ENCODE results near the gene HMX2.
"Not testable (repeated sequence)": the region's sequence is repeated elsewhere in the genome, so short reads cannot be mapped to it uniquely, and the experiment has no call there.

The HMX2 gene

GRCh38 chr10:123154711-123155505, 7.0 kb downstream of the HMX2 start:
- Histone ChIP-seq H3K4me3 (ENCODE audit: low read depth, low read length) (peak overlapping the region; percentile 89), H3K4me1 (ENCODE audit: control insufficient read depth, insufficient read depth, low read length) (peaks cover 29% of the 10 kb centered on the region), H3K27me3 (ENCODE audit: control insufficient read depth, insufficient read depth, low read length) (peaks cover 37% of the 10 kb centered on the region), H3K9ac (ENCODE audit: low read length) (peak overlapping the region; percentile 96), H3K36me3 (ENCODE audit: control insufficient read depth, insufficient read depth, low read length) (peaks cover 47% of the 10 kb centered on the region), H3K27ac (ENCODE audit: low read depth, low read length) (peak overlapping the region; percentile 70; the same call in 1 of the 2 replicates), H3K9me3 (ENCODE audit: control insufficient read depth, insufficient read depth, low read depth, low read length) (no peaks in the 10 kb centered on the region)

GRCh38 chr10:123156078-123156477, 8.1 kb downstream of the HMX2 start:
- Histone ChIP-seq H3K27ac (ENCODE audit: low read depth, low read length) (no peak overlapping the region), H3K9ac (ENCODE audit: low read length) (no peak overlapping the region), H3K4me1 (ENCODE audit: control insufficient read depth, insufficient read depth, low read length) (peaks cover 18% of the 10 kb centered on the region), H3K4me3 (ENCODE audit: low read depth, low read length) (peak overlapping the region; percentile 89; the same call in 1 of the 2 replicates), H3K9me3 (ENCODE audit: control insufficient read depth, insufficient read depth, low read depth, low read length) (no peaks in the 10 kb centered on the region), H3K36me3 (ENCODE audit: control insufficient read depth, insufficient read depth, low read length) (peaks cover 58% of the 10 kb centered on the region), H3K27me3 (ENCODE audit: control insufficient read depth, insufficient read depth, low read length) (peaks cover 25% of the 10 kb centered on the region)

DNA sequence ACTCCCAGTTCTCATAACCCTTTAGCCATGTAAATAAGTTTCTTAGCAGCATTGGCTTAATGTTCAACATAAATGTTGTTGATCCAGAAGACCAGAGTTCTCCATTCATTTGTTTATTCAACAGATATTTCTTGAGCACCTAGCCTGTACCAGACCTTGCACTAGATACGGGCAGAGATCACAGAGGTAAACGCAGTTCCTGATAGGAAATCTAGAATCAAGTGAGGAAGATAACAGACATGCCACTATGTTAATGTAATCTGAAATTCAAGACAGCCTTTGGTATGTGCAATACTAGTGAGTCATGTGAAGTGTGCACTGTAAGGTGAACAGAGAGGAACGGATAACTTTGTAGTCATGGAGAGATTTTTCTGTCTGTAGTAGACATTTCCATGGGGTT, 9.3 kb downstream of the HMX2 start:
- Histone ChIP-seq H3K4me3 (ENCODE audit: low read depth, low read length) (no peak overlapping the region), H3K36me3 (ENCODE audit: control insufficient read depth, insufficient read depth, low read length) (peaks cover 68% of the 10 kb centered on the region)

GRCh38 chr10:123158682-123159081, 10.7 kb downstream of the HMX2 start:
- Histone ChIP-seq H3K27me3 (ENCODE audit: control insufficient read depth, insufficient read depth, low read length) (no peaks in the 10 kb centered on the region), H3K27ac (ENCODE audit: low read depth, low read length) (no peak overlapping the region), H3K9ac (ENCODE audit: low read length) (no peak overlapping the region), H3K9me3 (ENCODE audit: control insufficient read depth, insufficient read depth, low read depth, low read length) (no peaks in the 10 kb centered on the region), H3K4me3 (ENCODE audit: low read depth, low read length) (no peak overlapping the region), H3K36me3 (ENCODE audit: control insufficient read depth, insufficient read depth, low read length) (peaks cover 83% of the 10 kb centered on the region), H3K4me1 (ENCODE audit: control insufficient read depth, insufficient read depth, low read length) (peaks cover 9% of the 10 kb centered on the region; the same call in 1 of the 2 replicates)

More for the DNA sequence above, 9.3 kb downstream of the HMX2 start:
- H3K9ac ChIP-seq (ENCODE audit: low read length), result no peak overlapping the region
- peaks cover 12% of the 10 kb centered on the region; the same call in 1 of the 2 replicates for H3K4me1 ChIP-seq (ENCODE audit: control insufficient read depth, insufficient read depth, low read length)
- no peaks in the 10 kb centered on the region for H3K9me3 ChIP-seq (ENCODE audit: control insufficient read depth, insufficient read depth, low read depth, low read length)
- H3K27ac ChIP-seq (ENCODE audit: low read depth, low read length), result no peak overlapping the region
- peaks cover 14% of the 10 kb centered on the region for H3K27me3 ChIP-seq (ENCODE audit: control insufficient read depth, insufficient read depth, low read length)

DNA sequence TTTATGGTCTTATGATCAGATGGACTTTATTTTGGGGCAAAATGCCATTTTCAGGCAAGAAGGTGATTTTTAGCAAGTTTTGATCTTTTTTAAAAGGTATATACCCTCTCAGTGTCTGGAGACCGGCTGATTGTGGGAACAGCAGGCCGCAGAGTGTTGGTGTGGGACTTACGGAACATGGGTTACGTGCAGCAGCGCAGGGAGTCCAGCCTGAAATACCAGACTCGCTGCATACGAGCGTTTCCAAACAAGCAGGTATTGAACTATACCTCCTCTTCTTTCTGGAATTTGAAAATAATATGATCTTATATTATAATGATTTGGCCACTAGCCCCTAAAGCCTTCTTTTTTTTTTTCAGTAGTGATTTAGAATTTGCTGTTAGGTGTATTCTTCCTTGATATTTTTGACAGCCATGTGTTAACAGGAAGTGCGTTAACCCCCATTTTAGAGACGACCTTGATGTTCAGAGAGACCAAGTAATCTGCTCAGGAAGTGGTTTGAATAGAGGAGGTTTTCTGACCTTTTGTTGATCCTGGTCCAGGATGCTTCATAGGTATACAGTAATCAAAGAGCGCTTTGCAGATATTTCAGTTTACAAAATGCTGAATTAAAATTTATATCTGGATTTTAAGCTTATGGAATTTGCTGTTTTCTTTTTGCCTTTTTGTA, 12.5 kb downstream of the HMX2 start:
- Histone ChIP-seq H3K4me3 (ENCODE audit: low read depth, low read length) (no peak overlapping the region), H3K27ac (ENCODE audit: low read depth, low read length) (no peak overlapping the region), H3K4me1 (ENCODE audit: control insufficient read depth, insufficient read depth, low read length) (0 out of 2 replicates have a peak, but pooled peaks cover 7% of the 10 kb centered on the region), H3K9me3 (ENCODE audit: control insufficient read depth, insufficient read depth, low read depth, low read length) (no peaks in the 10 kb centered on the region), H3K9ac (ENCODE audit: low read length) (no peak overlapping the region), H3K27me3 (ENCODE audit: control insufficient read depth, insufficient read depth, low read length) (no peaks in the 10 kb centered on the region), H3K36me3 (ENCODE audit: control insufficient read depth, insufficient read depth, low read length) (peaks cover 95% of the 10 kb centered on the region)

GRCh38 chr10:123164319-123164718, 16.4 kb downstream of the HMX2 start:
- H3K9ac ChIP-seq (ENCODE audit: low read length), result no peak overlapping the region
- peaks cover 90% of the 10 kb centered on the region for H3K36me3 ChIP-seq (ENCODE audit: control insufficient read depth, insufficient read depth, low read length)
- H3K4me1 ChIP-seq (ENCODE audit: control insufficient read depth, insufficient read depth, low read length), result no peaks in the 10 kb centered on the region
- no peaks in the 10 kb centered on the region for H3K9me3 ChIP-seq (ENCODE audit: control insufficient read depth, insufficient read depth, low read depth, low read length)
- H3K4me3 ChIP-seq (ENCODE audit: low read depth, low read length), result no peak overlapping the region
- H3K27ac ChIP-seq (ENCODE audit: low read depth, low read length), result no peak overlapping the region
- H3K27me3 ChIP-seq (ENCODE audit: control insufficient read depth, insufficient read depth, low read length), result no peaks in the 10 kb centered on the region

- H3K27me3 ChIP-seq (ENCODE audit: control insufficient read depth, insufficient read depth, low read length), result no peaks in the 10 kb centered on the region
- H3K4me1 ChIP-seq (ENCODE audit: control insufficient read depth, insufficient read depth, low read length), result no peaks in the 10 kb centered on the region
- peaks cover 82% of the 10 kb centered on the region for H3K36me3 ChIP-seq (ENCODE audit: control insufficient read depth, insufficient read depth, low read length)
Measured at GRCh38 chr10:123165445-123166072, 17.6 kb downstream of the HMX2 start.

DNA sequence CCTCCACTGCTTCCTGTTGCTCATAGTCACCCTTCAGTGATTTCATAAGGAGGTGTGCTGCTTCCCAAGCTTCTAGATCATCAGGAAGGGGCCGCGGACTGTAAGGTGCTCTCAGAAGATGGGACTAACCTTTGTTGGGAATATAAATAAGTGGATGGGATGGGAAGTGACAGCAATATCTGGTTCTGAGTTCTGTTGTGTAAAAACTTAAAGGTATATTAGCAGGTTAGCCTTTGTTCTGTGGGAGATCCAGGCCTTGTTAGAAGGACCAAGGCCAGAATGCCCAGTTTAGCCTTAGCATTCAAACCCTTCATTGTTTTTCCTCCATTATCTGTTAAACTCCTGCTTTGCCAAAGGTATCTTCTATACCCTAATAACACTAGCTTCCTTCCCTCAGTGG, 18.7 kb downstream of the HMX2 start:
- Histone ChIP-seq H3K27ac (ENCODE audit: low read depth, low read length) (no peak overlapping the region), H3K4me1 (ENCODE audit: control insufficient read depth, insufficient read depth, low read length) (no peaks in the 10 kb centered on the region), H3K9ac (ENCODE audit: low read length) (no peak overlapping the region), H3K9me3 (ENCODE audit: control insufficient read depth, insufficient read depth, low read depth, low read length) (no peaks in the 10 kb centered on the region), H3K27me3 (ENCODE audit: control insufficient read depth, insufficient read depth, low read length) (no peaks in the 10 kb centered on the region), H3K4me3 (ENCODE audit: low read depth, low read length) (no peak overlapping the region), H3K36me3 (ENCODE audit: control insufficient read depth, insufficient read depth, low read length) (peaks cover 72% of the 10 kb centered on the region)

More at GRCh38 chr10:123165445-123166072, 17.6 kb downstream of the HMX2 start:
- no peak overlapping the region for H3K4me3 ChIP-seq (ENCODE audit: low read depth, low read length)
- no peaks in the 10 kb centered on the region for H3K9me3 ChIP-seq (ENCODE audit: control insufficient read depth, insufficient read depth, low read depth, low read length)
- no peak overlapping the region for H3K9ac ChIP-seq (ENCODE audit: low read length)
- no peak overlapping the region for H3K27ac ChIP-seq (ENCODE audit: low read depth, low read length)

DNA sequence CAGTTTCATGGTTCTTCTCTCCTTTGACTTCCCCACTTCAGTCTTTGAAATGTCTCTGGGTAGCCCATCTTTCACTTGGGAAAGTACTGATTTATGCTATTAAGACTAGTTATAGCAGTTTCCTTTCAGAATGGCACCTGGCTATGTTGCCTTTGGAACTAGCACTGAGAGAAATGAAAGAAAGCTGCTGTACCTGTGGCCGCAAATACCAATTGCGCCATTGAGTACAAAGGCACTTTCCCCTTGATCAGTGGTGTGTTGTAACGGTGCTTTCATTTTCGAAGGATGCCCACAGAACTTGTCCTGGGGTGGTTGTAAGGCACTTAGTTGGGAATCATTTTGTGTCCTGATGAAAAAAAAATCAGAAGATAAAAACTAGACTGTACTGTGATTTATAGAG, 23.0 kb downstream of the HMX2 start:
- no peaks in the 10 kb centered on the region for H3K27me3 ChIP-seq (ENCODE audit: control insufficient read depth, insufficient read depth, low read length)
- no peaks in the 10 kb centered on the region for H3K9me3 ChIP-seq (ENCODE audit: control insufficient read depth, insufficient read depth, low read depth, low read length)
- no peaks in the 10 kb centered on the region for H3K4me1 ChIP-seq (ENCODE audit: control insufficient read depth, insufficient read depth, low read length)
- H3K9ac ChIP-seq (ENCODE audit: low read length), result no peak overlapping the region
- H3K36me3 ChIP-seq (ENCODE audit: control insufficient read depth, insufficient read depth, low read length), result peaks cover 39% of the 10 kb centered on the region
- no peak overlapping the region for H3K27ac ChIP-seq (ENCODE audit: low read depth, low read length)
- no peak overlapping the region for H3K4me3 ChIP-seq (ENCODE audit: low read depth, low read length)

- H3K4me3 ChIP-seq (ENCODE audit: low read depth, low read length); H3K27me3 ChIP-seq (ENCODE audit: control insufficient read depth, insufficient read depth, low read length); H3K9ac ChIP-seq (ENCODE audit: low read length); H3K4me1 ChIP-seq (ENCODE audit: control insufficient read depth, insufficient read depth, low read length); H3K27ac ChIP-seq (ENCODE audit: low read depth, low read length); H3K9me3 ChIP-seq (ENCODE audit: control insufficient read depth, insufficient read depth, low read depth, low read length): not testable (repeated sequence)
- peaks cover 33% of the 10 kb centered on the region for H3K36me3 ChIP-seq (ENCODE audit: control insufficient read depth, insufficient read depth, low read length)
Measured at GRCh38 chr10:123171616-123172015, 23.7 kb downstream of the HMX2 start.

Measured in HUES6 (cell line).